Measurements from ENCODE around the gene BCL3. TPM values are rescaled to one million over a fixed set of nuclear protein-coding genes. Genes with fewer than 3 reads are reported as not detected.

The BCL3 gene
- 7.3 and 13.2 TPM in 2 replicates for total RNA-seq

GRCh38 chr19:44748426-44749254 is at the start of gene BCL3:
Gene BCL3, plus strand, starts transcription at chr19:44748708. Its CDS starts 83 bp downstream, at chr19:44748791.

GRCh38 chr19:44777715-44778347 is 29.3 kb downstream of the BCL3 start, which contains the start of gene CBLC:
Gene CBLC, plus strand, starts transcription at chr19:44777890. Its CDS starts 42 bp downstream, at chr19:44777932.

GRCh38 chr19:44808463-44809371 is 60.2 kb downstream of the BCL3 start, which contains the start of gene BCAM:
Gene BCAM, plus strand, starts transcription at chr19:44809103. Its CDS starts 22 bp downstream, at chr19:44809125.

Other genes starting within 250 kb of the BCL3 start
- 8.8 and 11.2 TPM in 2 replicates for gene ZNF180, start 248.2 kb upstream of the BCL3 start, total RNA-seq
- not detected in 2 replicates for gene CEACAM20, start 219.0 kb upstream of the BCL3 start, total RNA-seq
- gene IGSF23, start 135.1 kb upstream of the BCL3 start, total RNA-seq: 0.17 TPM in 1 of 2 replicates, not detected in the other
- 43.5 and 69.3 TPM in 2 replicates for gene PVR, start 104.8 kb upstream of the BCL3 start, total RNA-seq
- gene CEACAM19, start 77.2 kb upstream of the BCL3 start, total RNA-seq: 1.2 and 2.6 TPM in 2 replicates
- gene CEACAM16, start 49.6 kb upstream of the BCL3 start, total RNA-seq: 0.17 TPM in 1 of 2 replicates, not detected in the other
- gene CBLC, start 29.2 kb downstream of the BCL3 start, total RNA-seq: not detected in 2 replicates
- 9.3 and 31.3 TPM in 2 replicates for gene BCAM, start 60.4 kb downstream of the BCL3 start, total RNA-seq
- 45.2 and 61.5 TPM in 2 replicates for gene NECTIN2, start 97.6 kb downstream of the BCL3 start, total RNA-seq
- 31.3 and 36.4 TPM in 2 replicates for gene TOMM40, start 142.5 kb downstream of the BCL3 start, total RNA-seq
- 4.1 and 58.4 TPM in 2 replicates for gene APOE, start 157.1 kb downstream of the BCL3 start, total RNA-seq
- 0.58 and 0.99 TPM in 2 replicates for gene APOC1, start 165.9 kb downstream of the BCL3 start, total RNA-seq
- not detected in 2 replicates for gene APOC4, start 193.5 kb downstream of the BCL3 start, total RNA-seq
- not detected in 2 replicates for gene APOC2, start 197.3 kb downstream of the BCL3 start, total RNA-seq
- gene CLPTM1, start 206.7 kb downstream of the BCL3 start, total RNA-seq: 42.9 and 94.9 TPM in 2 replicates